G401 (cell line): ENCODE data around the gene STX4. TPM values are rescaled to one million over a fixed set of nuclear protein-coding genes. Genes with fewer than 3 reads are reported as not detected.
"Not testable (repeated sequence)": the region's sequence is repeated elsewhere in the genome, so short reads cannot be mapped to it uniquely, and the experiment has no call there.

Experiments used
- DNase-seq: peaks from one replicate; pipeline ENCODE4 v3.0.0-alpha.2; 2015; ENCODE audit warnings: low spot score
- in situ Hi-C: cut with HindIII; loops from 2 replicates; pipeline ENCODE4 v1.10.0; 2016; ENCODE audit warnings: low sequenced_read_pairs, mixed read lengths
- total RNA-seq: library from RNA; depleted of rRNA; stranded (reverse); fragments of >200 nt; shearing (Covaris generic); gene quantifications from 2 replicates; pipeline ENCODE4 v1.2.3, GENCODE V29; 2014

STX4 gene
- total RNA-seq, 1 experiment from 2014 or later, result 54.0 TPM

DNA sequence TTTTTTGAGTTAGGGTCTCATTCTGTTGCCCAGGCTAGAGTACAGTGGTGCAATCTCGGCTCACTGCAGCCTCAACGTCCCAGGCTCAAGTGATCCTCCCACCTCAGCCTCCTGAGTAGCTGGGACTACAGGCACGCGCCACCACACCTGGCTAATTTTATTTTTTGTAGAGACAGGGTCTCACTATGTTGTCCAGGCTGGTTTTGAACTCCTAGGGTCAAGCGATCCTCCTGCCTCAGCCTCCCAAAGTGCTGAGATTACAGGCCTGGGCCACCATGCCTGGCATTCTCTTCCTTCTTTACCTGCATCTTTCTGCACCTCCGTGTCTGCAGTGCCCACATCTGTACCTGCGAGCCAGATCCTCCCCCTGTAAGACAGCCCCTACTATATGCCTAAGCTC lies 21.5 kb upstream of the STX4 start:
- in situ Hi-C loops, DNase-seq: not testable (repeated sequence)

DNA sequence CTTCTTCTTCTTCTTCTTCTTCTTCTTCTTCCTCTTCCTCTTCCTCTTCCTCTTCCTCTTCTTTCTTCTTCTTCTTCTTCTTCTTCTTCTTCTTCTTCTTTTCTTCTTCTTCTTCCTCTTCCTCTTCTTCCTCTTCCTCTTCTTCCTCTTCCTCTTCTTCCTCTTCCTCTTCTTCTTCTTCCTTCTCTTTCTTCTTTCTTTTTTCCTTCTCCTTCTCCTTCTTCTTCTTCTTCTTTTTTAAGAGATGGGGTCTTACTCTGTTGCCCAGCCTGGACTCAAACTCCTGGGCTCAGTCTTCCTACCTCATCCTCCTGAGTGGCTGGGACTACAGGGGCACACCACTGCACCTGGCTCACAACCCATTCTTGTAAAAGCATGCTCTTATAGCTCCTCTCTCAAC lies 20.1 kb upstream of the STX4 start:
- in situ Hi-C loops, DNase-seq: not testable (repeated sequence)

DNA sequence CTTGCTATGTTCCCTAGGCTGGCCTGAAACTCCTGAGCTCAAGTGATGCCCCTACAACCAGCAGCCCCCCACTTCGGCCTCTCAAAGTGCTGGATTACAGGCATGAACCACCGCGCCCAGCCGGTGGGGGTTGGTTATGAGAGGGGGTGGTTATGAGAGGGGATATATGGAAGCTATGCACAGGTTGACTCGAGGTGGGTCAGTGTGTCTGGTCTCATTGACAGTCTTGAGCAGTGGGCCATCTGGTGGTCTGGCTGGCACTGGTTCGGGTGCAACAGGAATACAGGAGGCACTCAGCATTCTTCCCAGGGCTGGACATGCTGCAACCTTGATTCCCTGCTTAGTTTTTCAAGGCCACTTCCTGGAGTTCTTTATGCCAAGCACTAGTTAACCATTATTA lies 17.3 kb upstream of the STX4 start:
- in situ Hi-C loops, result no loop called here
- no peak for DNase-seq

DNA sequence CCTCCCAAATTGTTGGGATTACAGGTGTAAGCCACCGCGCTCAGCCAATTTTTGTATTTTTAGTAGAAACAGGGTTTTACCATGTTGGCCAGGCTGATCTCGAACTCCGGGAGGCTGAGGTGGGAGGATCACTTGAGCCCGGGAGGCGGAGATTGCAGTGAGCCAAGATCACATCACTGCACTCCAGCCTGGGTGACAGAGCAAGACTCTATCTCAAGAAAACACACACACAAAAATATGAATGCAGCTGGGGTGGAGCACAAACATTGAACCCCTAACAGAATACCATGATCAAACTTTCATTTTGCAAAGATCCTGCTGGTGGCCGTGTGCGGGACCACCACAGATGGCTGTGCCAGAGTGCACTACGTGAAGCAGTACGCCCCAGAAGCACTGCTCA lies 15.6 kb upstream of the STX4 start:
- in situ Hi-C loops, result not testable (repeated sequence)

DNA sequence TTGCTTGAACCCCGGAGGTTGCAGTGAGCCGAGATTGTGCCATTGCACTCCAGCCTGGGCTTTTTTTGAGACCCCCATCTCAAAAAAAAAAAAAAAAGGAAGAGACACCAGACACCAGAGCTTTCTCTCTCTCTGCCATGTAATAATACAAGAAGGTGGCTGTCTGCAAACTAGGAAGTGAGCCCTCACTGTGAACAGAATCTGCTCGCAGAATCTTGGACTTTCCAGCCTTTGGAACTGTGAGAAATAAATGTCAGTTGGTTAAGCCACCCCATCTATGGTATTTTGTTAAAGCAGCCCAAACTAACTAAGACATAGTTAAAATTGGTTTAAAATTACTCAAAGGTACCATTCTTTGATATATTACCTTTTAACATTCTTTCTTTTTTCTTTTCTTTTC lies 12.8 kb upstream of the STX4 start:
- no peak for DNase-seq
- in situ Hi-C loops, result no loop called here

More for the DNA sequence above, 15.6 kb upstream of the STX4 start:
- DNase-seq, result not testable (repeated sequence)

DNA sequence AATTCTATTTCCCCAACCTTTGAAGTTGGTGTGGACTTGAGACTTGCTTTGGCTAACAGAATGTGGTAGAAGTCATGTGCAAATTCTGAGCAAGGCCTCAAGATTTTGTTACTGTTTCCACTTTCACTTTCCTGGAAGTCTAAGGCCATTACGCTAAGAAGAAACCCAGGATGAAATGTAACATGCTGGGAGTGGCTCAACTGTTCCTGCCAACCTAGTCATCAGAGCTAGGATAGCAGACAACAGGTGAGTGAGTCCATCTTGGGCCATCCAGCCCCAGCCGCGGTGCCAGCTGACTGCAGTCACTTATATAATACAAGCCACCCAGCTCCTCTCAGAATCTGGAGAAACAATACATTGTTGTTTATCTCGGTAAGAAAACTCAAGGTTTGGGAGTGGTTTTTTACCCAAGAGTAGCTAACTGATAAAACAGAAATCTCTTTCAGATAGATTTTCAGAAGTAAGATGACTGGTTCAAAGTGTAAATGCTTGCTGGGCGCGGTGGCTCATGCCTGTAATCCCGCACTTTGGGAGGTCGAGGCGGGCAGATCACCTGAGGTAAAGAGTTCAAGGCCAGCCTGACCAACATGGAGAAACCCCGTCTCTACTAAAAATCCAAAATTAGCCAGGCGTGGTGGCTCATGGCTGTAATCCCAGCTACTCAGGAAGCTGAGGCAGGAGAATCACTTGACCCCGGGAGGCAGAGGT lies 10.7 kb upstream of the STX4 start:
- DNase-seq, result no peak
- in situ Hi-C loops, result no loop called here

DNA sequence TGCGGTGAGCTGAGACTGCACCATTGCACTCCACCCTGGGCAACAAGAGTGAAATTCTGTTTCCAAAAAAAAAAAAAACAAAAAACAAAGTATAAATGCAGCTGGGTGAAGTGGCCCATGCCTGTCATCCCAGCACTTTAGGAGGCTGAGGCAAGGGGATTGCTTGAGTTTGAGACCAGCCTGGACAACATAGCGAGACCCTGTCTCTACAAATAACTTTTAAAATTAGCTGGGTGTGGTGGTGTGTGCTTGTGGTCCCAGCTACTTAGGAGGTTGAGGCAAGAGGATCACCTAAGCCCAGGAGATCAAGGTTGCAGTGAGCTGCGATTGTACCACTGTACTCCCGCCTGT lies 10.1 kb upstream of the STX4 start:
- in situ Hi-C loops, result no loop called here

DNA sequence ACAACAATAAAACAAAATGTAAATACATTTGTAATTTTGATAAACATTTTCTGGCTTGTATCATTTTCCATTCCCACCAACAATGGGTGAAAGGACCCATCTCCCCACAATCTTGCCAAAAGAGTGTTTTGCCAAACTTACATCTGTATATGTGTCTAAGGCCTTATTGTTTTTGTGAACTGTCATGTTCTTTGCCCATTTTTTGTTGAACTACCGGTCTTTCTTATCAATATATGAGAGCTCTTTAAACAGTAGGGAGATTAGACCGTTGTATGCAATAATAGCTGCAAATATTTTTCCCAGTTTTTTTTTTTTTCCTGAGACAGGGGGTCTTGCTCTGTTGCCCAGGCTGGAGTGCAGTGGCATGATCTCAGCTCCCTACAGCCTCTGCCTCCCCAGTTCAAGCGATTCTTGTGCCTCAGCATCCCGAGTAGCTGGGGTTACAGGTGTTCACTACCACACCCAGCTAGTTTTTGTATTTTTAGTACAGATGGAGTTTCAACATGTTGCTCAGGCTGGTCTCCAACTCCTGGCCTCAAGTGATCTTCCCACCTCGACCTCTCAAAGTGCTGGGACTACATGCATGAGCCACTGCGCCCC lies 9.6 kb upstream of the STX4 start:
- DNase-seq, result no peak
- in situ Hi-C loops, result no loop called here

More for the DNA sequence above, 10.1 kb upstream of the STX4 start:
- DNase-seq, result no peak

DNA sequence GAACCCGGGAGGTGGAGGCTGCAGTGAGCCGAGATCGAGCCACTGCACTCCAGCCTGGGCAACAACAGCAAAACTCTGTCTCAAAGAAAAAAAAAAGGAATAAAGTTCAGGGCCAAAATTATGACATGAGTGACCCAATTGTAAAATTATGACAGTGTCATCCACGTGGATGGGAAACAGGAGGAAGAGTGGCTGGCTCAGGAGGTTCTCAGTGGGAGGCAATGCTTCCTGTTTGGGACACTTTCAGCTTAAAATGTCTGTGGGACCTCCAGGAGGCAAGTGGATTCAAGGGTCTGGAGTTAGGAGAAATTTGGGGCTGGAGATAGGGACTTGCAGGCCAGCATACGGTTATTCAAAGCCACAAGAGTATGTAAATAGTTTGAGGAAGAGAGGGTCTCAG lies 8.0 kb upstream of the STX4 start:
- no peak for DNase-seq
- in situ Hi-C loops, result no loop called here

DNA sequence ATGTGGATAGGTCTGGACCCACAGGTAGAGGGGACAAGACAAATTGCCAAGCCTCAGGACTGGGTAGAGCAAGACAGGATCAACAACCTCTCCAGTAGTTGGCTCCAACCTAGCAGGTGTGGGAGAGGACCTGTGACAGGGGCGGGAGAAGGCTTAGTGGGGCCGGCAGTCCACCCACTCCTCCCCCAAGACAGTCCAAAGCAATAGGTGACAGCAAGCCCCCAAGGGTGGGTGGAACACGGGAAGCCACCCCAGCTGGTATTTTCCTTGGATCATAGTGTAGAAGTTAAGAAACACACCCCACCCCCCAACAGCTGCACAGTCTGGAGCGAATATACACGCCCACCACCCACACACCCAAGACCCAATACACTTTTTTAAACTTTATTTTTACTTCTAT lies 4.1 kb upstream of the STX4 start:
- no peak for DNase-seq
- in situ Hi-C loops, result no loop called here

DNA sequence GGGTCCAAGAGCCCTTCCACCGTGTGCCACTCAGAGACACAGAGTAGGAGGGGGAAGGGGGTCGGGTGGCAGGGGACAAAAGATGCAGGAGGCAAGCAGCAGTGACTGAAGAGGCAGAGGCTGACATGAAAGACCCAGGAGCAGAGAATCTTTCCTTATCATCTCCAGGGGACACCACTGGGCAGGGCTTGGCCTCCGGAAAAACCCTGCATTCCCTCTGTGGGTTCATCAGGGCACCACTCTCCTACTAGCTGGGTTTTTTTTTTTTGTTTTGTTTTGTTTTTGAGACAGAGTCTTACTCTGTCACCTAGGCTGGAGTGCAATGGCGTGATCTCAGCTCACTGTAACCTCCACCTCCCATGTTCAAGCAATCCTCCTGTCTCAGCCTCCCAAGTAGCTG lies 2.1 kb upstream of the STX4 start:
- in situ Hi-C loops, result no loop called here
- no peak for DNase-seq

DNA sequence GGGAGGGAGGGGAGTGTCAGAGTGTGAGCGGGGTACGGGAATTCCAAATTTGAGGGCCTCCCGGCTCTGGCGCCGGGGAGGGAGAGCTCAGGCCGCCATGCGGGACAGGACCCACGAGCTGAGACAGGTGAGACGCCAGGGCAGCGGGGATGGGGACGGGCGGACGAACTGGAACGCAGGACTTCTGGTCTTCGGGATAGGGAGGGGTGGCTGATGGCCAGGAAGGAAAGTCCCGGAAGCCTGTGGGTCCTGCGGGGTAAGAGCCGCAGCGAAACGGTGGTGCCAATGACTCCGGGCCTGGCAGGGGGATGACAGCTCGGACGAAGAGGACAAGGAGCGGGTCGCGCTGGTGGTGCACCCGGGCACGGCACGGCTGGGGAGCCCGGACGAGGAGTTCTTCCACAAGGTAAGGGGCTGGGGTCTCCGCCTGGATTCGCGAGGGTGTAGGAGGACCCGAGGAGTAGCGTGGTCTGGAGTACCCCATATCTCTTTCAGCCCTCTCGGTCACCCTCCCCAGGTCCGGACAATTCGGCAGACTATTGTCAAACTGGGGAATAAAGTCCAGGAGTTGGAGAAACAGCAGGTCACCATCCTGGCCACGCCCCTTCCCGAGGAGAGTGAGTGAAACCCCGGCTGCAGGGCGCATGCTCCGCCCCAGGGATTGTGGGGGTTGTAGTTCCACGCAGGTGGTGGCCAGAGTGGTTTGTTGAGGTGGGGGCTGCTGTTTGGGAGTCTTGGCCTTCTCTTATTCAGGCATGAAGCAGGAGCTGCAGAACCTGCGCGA lies 543 bp downstream of the STX4 start:
- in situ Hi-C loops, result no loop called here
- DNase-seq, result peak; percentile 93

DNA sequence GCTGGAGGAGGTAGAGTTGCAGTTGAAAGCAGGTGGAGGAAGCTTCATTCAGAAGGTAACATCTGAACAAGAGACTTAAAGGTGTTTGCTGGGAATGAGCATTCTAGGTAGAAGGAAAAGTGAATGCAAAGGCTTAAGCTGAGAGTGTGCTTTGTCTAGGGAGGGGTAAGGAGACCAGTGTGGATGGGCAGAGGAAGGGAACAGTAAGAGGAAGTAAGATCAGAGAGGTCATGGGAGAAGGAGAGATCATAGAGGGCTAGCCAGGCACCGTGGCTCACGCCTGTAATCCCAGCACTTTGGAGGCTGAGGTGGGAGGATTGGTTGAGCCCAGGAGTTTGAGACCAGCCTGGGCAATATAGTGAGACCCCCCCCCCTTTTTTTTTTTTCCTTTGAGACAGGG lies 3.3 kb downstream of the STX4 start:
- no peak for DNase-seq
- in situ Hi-C loops, result no loop called here

DNA sequence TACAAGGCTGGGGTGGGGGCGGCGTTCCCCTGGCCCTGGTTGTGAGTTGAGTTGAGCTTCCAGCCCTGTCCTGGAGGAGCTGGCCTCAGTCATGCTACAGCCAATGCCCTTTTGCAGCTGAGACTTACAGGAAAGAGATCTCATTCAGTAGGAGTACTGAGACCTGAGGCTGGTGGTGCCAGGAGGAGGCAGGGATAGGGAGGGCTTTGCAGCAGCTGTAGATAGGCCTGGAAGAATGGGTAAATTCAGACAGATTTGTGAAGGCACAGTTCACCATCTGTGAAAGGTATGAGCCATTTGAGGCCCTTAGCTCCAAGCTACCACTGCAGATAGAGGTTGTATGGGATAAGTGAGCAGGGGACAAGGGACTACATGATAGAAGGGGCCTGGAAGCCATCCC lies 5.6 kb downstream of the STX4 start:
- in situ Hi-C loops, result no loop called here
- no peak for DNase-seq

DNA sequence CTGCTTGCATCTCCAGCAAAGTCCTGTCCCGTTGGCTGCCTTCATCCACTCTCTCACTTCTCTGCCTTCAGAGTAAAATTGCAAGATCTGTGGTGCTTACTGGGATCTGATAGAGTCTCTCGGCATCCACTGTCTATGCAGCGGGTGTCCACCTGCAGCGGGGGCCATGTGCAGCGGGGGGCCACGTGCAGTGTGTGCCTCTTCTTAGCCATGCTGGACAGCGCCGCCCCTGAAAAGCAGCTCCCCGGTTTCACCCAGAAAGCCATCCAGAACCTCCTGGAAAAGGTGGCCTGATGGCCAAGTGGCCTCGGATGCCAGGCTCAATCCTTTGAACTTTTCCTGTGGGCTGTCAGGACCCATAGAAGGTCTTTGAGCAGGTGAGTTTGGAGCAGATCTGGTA lies 9.5 kb downstream of the STX4 start:
- DNase-seq, result no peak
- in situ Hi-C loops, result no loop called here

DNA sequence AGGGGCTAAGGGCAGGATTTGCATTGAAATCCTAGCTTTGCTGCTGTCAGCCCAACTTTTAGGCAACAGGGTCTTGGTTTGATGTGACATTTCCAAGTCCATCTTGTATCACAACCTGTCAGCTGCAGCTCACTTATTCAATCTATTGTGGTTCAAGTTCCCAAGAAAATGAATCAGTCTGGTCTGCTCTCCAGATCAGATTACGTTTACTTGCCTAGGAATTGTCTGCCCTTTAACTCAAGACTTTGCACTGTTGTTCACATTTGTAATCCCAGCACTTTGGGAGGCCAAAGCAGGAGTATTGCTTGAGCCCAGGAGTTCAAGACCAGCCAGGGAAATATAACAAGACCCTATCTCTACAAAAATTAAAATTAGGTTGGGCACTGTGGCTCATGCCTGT lies 10.0 kb downstream of the STX4 start:
- no peak for DNase-seq
- in situ Hi-C loops, result no loop called here

DNA sequence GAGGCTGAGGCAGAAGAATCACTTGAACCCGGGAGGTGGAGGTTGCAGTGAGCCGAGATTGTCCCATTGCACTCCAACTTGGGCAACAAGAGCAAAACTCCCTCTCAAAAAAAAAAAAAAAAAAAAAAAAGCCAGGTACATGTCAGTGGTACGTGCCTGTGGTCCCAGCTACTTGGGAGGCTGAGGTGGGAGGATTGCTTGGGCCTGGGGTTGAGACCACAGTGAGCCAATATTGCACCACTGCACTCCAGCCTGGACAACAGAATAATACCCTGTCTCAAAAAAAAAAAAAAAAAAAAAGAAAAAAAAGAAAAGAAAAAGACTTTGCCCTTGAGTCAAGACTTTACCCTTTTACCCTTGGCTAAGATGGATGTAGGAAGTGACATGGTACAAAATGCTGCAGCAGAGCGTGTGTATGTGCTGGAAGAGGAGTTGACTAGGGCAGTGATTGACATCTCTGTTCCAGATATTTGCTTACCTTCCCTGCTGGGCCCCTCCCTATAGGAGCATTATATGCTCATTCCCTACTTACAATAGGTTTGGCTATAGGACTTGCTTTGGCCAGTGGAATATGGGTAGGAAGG lies 10.6 kb downstream of the STX4 start:
- no peak for DNase-seq
- in situ Hi-C loops, result no loop called here

DNA sequence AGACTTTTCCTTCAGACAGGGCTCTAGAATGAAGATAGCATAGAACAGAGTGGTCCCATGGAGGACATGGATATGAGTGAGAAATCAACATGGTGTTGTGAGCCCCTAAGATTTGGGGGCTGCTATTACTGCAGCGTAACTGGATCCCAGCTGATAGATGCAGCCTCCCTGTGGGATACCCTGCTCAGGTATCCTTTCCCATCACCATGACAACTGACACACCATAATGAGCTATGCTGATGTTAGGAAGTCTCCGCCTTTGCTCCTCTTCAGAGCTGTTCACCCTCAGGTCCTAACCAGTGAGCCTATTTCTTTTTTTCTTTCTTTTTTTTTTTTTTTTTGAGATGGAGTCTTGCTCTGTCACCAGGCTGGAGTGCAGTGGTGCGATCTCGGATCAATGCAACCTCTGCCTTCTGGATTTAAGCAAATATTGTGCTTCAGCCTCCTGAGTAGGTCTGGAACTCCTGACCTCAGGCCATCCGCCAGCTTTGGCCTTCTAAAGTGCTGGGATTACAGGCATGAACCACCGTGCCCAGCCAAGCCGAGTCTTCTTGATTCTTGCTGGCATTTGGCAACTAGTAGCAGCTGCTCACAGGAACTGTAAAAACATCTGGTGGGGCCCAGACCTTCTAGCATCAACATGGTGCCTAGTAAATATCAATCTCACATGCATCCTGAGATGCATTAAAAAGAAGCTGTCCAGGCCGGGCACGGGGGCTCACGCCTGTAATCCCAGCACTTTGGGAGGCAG lies 17.1 kb downstream of the STX4 start:
- DNase-seq, result no peak
- in situ Hi-C loops, result no loop called here

DNA sequence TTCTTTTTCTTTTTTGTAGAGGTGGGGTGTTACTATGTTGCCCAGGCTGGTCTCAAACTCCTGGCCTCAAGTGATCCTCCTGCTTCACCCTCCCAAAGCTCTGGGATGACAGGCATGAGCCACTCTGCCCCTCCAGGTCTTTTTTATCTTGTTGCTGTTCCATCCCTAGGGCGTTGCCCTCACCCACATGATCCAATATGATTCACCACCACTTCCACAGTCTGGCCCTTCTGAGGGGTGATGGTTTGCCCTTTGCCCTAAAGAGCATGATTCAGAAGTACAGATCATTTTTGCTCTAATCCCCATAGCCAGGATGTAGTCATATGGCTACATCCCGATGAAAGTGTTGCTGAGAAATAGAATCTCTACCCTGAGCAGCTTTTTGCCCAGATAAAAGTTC lies 18.8 kb downstream of the STX4 start:
- in situ Hi-C loops, result no loop called here
- DNase-seq, result no peak

DNA sequence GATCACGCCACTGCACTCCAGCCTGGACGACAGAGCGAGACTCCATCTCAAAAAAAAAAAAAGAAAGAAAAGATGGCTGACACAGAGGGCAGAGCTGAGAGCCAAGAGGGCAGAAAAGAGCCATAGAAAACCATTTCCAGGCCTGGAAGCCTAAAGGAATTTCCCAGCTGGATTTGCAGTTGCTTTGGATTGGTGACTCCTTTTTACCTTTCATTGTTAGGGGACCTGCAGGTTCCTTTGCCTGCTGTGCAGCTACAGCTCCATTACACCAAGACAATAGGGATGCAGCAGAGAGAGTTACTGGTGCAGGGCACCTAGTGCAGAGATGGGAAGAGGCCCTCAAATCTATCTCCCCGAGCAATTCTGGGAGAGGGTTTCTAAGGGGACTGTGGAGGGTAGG lies 22.3 kb downstream of the STX4 start:
- no peak for DNase-seq
- in situ Hi-C loops, result no loop called here
